H1 (cell line): Measurements from ENCODE around the gene TOP3A. TPM values are rescaled to one million over a fixed set of nuclear protein-coding genes. Genes with fewer than 3 reads are reported as not detected.
A peak's percentile ranks its signal among the peaks of the same experiment; 100 is the strongest.

Experiments used
- CTCF ChIA-PET: fragments of 300-600 bp; sonication (Branson Sonifier 250); formaldehyde crosslinking; loops from one replicate; lab custom pipeline; 2021; ENCODE audit not compliant: partially characterized antibody; lab: Charles Lee
- POLR2A ChIA-PET: fragments of 300-600 bp; sonication (Branson Sonifier 250); formaldehyde crosslinking; loops from one replicate; lab custom pipeline; 2021; ENCODE audit warnings: inconsistent platforms; ENCODE audit not compliant: partially characterized antibody; lab: Charles Lee
- DNase-seq, 2 experiments: peaks; one replicate each; pipeline versions ENCODE4 v3.0.0 to v3.0.0-alpha.2; 2010 to 2022; ENCODE audit warnings: low spot score in 2 of 2, low read depth in 1 of 2, mixed read lengths in 1 of 2
- FAIRE-seq: peaks from 2 replicates; lab custom pipeline; 2011; peaks lifted over from hg19 to GRCh38; lab: Jason Lieb, UNC
- H2AFZ ChIP-seq: 2 replicates; pipeline ENCODE4 v1.8.1; 2012; ENCODE audit warnings: low read length, inconsistent platforms
- H2AK5ac ChIP-seq: 2 replicates; pipeline ENCODE4 v1.6.1; 2013; ENCODE audit warnings: low read depth, low read length
- H2BK120ac ChIP-seq: replicated peaks from 2 replicates; pipeline ENCODE3; 2013; ENCODE audit warnings: low read depth, low read length, inconsistent platforms
- H2BK12ac ChIP-seq: 2 replicates; pipeline ENCODE4 v1.6.1; 2013; ENCODE audit warnings: low read depth, low read length
- H2BK15ac ChIP-seq: 2 replicates; pipeline ENCODE4 v1.6.1; 2013; ENCODE audit warnings: low read length
- H2BK20ac ChIP-seq: 2 replicates; pipeline ENCODE4 v1.6.1; 2013; ENCODE audit warnings: low read length
- H2BK5ac ChIP-seq: 2 replicates; pipeline ENCODE4 v1.6.1; 2013; ENCODE audit warnings: low read depth, low read length
- H3K14ac ChIP-seq: 2 replicates; pipeline ENCODE4 v1.6.1; 2013; ENCODE audit warnings: inconsistent platforms; ENCODE audit not compliant: insufficient read length
- H3K18ac ChIP-seq: 2 replicates; pipeline ENCODE4 v1.6.1; 2013; ENCODE audit warnings: low read length; ENCODE audit errors: extremely low read depth
- H3K23ac ChIP-seq: 2 replicates; pipeline ENCODE4 v1.6.1; 2013; ENCODE audit warnings: inconsistent platforms; ENCODE audit not compliant: insufficient read length
- H3K23me2 ChIP-seq: 2 replicates; pipeline ENCODE4 v1.6.1; 2013; ENCODE audit warnings: low read depth, low read length
- H3K27ac ChIP-seq: 2 replicates; pipeline ENCODE4 v1.6.1; 2011; ENCODE audit warnings: low read depth, low read length, inconsistent platforms
- H3K27me3 ChIP-seq, 4 experiments: replicated peaks in 1 of 4; 1 replicate in 1 of 4; 2 replicates in 3 of 4; pipeline versions ENCODE4 v1.6.1 to v1.8.1; 2011 to 2013; ENCODE audit warnings: low read length in 3 of 4, mild to moderate bottlenecking in 3 of 4, inconsistent platforms in 2 of 4, mixed read lengths in 2 of 4, moderate library complexity in 1 of 4; ENCODE audit not compliant: control insufficient read depth in 3 of 4, insufficient read depth in 3 of 4; ENCODE audit errors: extremely low read depth in 1 of 4
- H3K36me3 ChIP-seq, 4 experiments: 2 replicates each; pipeline versions ENCODE4 v1.6.1 to v1.8.1; 2011 to 2013; ENCODE audit warnings: mild to moderate bottlenecking in 4 of 4, low read length in 3 of 4, moderate library complexity in 2 of 4, control low read depth in 1 of 4, inconsistent platforms in 1 of 4; ENCODE audit not compliant: insufficient read depth in 4 of 4, control insufficient read depth in 2 of 4
- H3K4ac ChIP-seq: replicated peaks from 2 replicates; pipeline ENCODE3; 2013; ENCODE audit warnings: low read length, low read depth, mixed read lengths, inconsistent platforms; ENCODE audit not compliant: insufficient read length
- H3K4me1 ChIP-seq, 4 experiments: replicated peaks in 1 of 4; 1 replicate in 1 of 4; 2 replicates in 3 of 4; pipeline versions ENCODE4 v1.6.1 to v1.8.1; 2011 to 2013; ENCODE audit warnings: low read length in 3 of 4, inconsistent platforms in 2 of 4, mixed read lengths in 1 of 4; ENCODE audit not compliant: insufficient read depth in 4 of 4, control insufficient read depth in 3 of 4
- H3K4me2 ChIP-seq, 2 experiments: 2 replicates each; pipeline versions ENCODE4 v1.6.1 to v1.8.1; 2011 to 2013; ENCODE audit warnings: low read depth in 2 of 2, low read length in 2 of 2, control low read depth in 1 of 2, inconsistent platforms in 1 of 2, mild to moderate bottlenecking in 1 of 2; ENCODE audit not compliant: insufficient read depth in 1 of 2
- H3K4me3 ChIP-seq, 4 experiments: fragments of 200-600, 300-600 bp in 1 of 4; sonication (generic), shearing (Covaris generic), sonication (Bioruptor Twin) in 1 of 4; 2 replicates each; pipeline versions ENCODE4 v1.5.1 to v1.8.1; 2011 to 2016; ENCODE audit warnings: low read length in 4 of 4, low read depth in 3 of 4, control low read depth in 2 of 4, inconsistent platforms in 2 of 4, mild to moderate bottlenecking in 2 of 4, mixed read lengths in 1 of 4, moderate library complexity in 1 of 4; ENCODE audit not compliant: insufficient read depth in 2 of 4; ENCODE audit errors: extremely low read depth in 1 of 4
- H3K56ac ChIP-seq: replicated peaks from 2 replicates; pipeline ENCODE3; 2013; ENCODE audit warnings: low read depth, mild to moderate bottlenecking, mixed read lengths, low read length, inconsistent platforms; ENCODE audit not compliant: insufficient read length
- H3K79me1 ChIP-seq: 2 replicates; pipeline ENCODE4 v1.6.1; 2013; ENCODE audit warnings: low read depth, low read length, control low read depth
- H3K79me2 ChIP-seq, 2 experiments: 2 replicates each; pipeline versions ENCODE4 v1.6.1 to v1.8.1; 2012 to 2013; ENCODE audit warnings: low read length in 2 of 2, mild to moderate bottlenecking in 2 of 2, inconsistent platforms in 1 of 2; ENCODE audit not compliant: insufficient read depth in 2 of 2, control insufficient read depth in 1 of 2
- H3K9ac ChIP-seq, 4 experiments: replicated peaks in 1 of 4; 1 replicate in 1 of 4; 2 replicates in 3 of 4; pipeline versions ENCODE4 v1.6.1 to v1.8.1; 2011 to 2013; ENCODE audit warnings: low read depth in 3 of 4, low read length in 3 of 4, control low read depth in 2 of 4, mild to moderate bottlenecking in 2 of 4, moderate library complexity in 2 of 4, inconsistent platforms in 1 of 4; ENCODE audit errors: extremely low read depth in 1 of 4
- H3K9me3 ChIP-seq, 2 experiments: 2 replicates each; pipeline versions ENCODE4 v1.6.1 to v1.8.1; 2012 to 2013; ENCODE audit warnings: mild to moderate bottlenecking in 2 of 2, moderate library complexity in 2 of 2, control low read depth in 1 of 2, inconsistent platforms in 1 of 2, low read depth in 1 of 2, low read length in 1 of 2, mixed read lengths in 1 of 2; ENCODE audit not compliant: insufficient read depth in 2 of 2
- H4K20me1 ChIP-seq, 2 experiments: replicated peaks in 1 of 2; 2 replicates each; pipeline versions ENCODE3 to v1.8.1; 2011 to 2013; ENCODE audit warnings: inconsistent platforms in 2 of 2, low read length in 2 of 2, mild to moderate bottlenecking in 1 of 2; ENCODE audit not compliant: insufficient read depth in 2 of 2, control insufficient read depth in 1 of 2
- H4K5ac ChIP-seq: 2 replicates; pipeline ENCODE4 v1.6.1; 2013; ENCODE audit warnings: low read length, low read depth, mixed read lengths, inconsistent platforms; ENCODE audit not compliant: insufficient read length
- H4K8ac ChIP-seq: 2 replicates; pipeline ENCODE4 v1.8.0; 2013; ENCODE audit warnings: mild to moderate bottlenecking, moderate library complexity, low read length, inconsistent platforms; ENCODE audit not compliant: insufficient read depth; ENCODE audit errors: extremely low read depth
- H4K91ac ChIP-seq: replicated peaks from 2 replicates; pipeline ENCODE3; 2013; ENCODE audit warnings: low read length, mixed read lengths, inconsistent platforms; ENCODE audit not compliant: insufficient read length
- KDM5A ChIP-seq: fragments of 200-600 bp; IDR thresholded peaks from 2 replicates; pipeline ENCODE4 v1.7.1; 2012; ENCODE audit warnings: mild to moderate bottlenecking, low read length, inconsistent platforms, mixed read lengths
- MAX ChIP-seq: IDR thresholded peaks from 2 replicates; pipeline ENCODE4 v1.6.1; 2012; ENCODE audit warnings: inconsistent platforms
- SIX5 ChIP-seq: IDR thresholded peaks from 2 replicates; pipeline ENCODE4 v1.6.1; 2011; ENCODE audit warnings: mild to moderate bottlenecking, low read depth, low read length
- SP1 ChIP-seq: IDR thresholded peaks from 2 replicates; pipeline ENCODE4 v1.6.1; 2011; ENCODE audit warnings: low read depth, low read length
- SP2 ChIP-seq: IDR thresholded peaks from 2 replicates; pipeline ENCODE4 v1.6.1; 2012; ENCODE audit warnings: mild to moderate bottlenecking, low read length, inconsistent platforms
- WGBS, 2 experiments: shearing (Covaris generic) in 1 of 2; methylation state at CpG; one replicate each; pipeline versions ENCODE4 v1.1.6 to v1.1.7; 2013 to 2015; ENCODE audit warnings: low lambda C conversion rate in 2 of 2, mixed read lengths in 2 of 2, inconsistent platforms in 1 of 2, low coverage in 1 of 2, missing lambda C conversion rate in 1 of 2; ENCODE audit not compliant: insufficient replicate concordance in 2 of 2, insufficient coverage in 1 of 2, insufficient read length in 1 of 2; ENCODE audit errors: extremely low coverage in 1 of 2, missing lambda C conversion rate in 1 of 2; 5-methylcytosine and 5-hydroxymethylcytosine counted together
- polyA plus RNA-seq, 7 experiments: library from polyadenylated mRNA; depleted of rRNA in 3 of 7; stranded (reverse) in 5 of 7; unstranded in 2 of 7; fragments of >200 nt in 5 of 7; fragments of 200-250 nt in 2 of 7; gene quantifications; 1 replicate in 5 of 7; 2 replicates in 1 of 7; 4 replicates in 1 of 7; pipeline versions ENCODE4 v1.2.1 to v1.2.3, GENCODE V29; 2011 to 2013; ENCODE audit warnings: missing spikeins in 2 of 7, mixed read lengths in 2 of 7
- total RNA-seq: library from RNA; stranded (reverse); fragmentation: NEBNext Ultra II Directional; extraction: Animal tissue kit (Norgen Biotek cat#: 25700); gene quantifications from 2 replicates; pipeline ENCODE4 v1.2.1, GENCODE V29; 2021

The TOP3A gene
- total and polyA plus RNA-seq, 2 of the 8 experiments (the other 6 are each of a cell fraction or from before 2014, with no cell fraction given) = 23.4 to 54.3 TPM

DNA sequence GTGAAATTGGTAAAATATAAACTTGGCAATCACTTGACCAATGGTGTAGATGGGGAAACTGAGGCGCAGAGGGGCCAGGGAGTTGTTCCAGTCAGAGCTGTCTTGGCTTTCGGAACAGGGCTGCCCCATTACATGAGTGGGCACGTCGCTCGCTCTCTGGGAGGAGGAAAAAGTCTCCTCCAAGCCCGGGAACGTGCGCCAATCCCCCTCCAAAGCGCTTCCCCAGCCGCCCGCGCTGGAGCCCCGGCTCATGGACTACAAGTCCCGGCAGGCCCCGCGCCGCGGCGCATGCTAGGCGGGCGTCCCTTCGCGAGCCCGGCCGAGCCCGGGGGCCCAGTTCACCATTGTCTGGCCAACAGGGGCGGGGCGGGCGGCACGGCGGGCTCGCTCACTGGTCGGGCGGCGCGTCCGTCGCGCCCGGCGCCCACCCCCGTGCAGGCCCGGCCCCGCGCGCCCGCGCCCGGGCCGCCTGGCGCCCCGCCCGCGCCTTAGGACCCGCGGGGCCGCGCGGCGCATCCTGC is 89.6 kb downstream of the TOP3A start, which contains the start of gene LLGL1:
TSS of gene LLGL1 (plus strand) at position 515 of the 521 bp plus-strand sequence. CDS start 48 bp downstream, outside the sequence.
- TF ChIP-seq SP1 (0 out of 2 replicates have a peak, but pooled peaks have one; percentile 50), KDM5A (no peak), SIX5 (peak; percentile 53), SP2 (peak; percentile 14; the same call in 1 of the 2 replicates), MAX (peak; percentile 54; the same call in 1 of the 2 replicates)
- H3K4me2 ChIP-seq = peak within 1 kb of the TSS; percentile 95 to 100
- peak within 1 kb of the TSS; percentile 80 for H3K18ac ChIP-seq
- peak within 1 kb of the TSS; percentile 96 for H3K56ac ChIP-seq
- peak within 1 kb of the TSS; percentile 77 for H2BK12ac ChIP-seq
- no peaks in the 10 kb centered on the region for H3K27me3 ChIP-seq
- peak within 1 kb of the TSS; percentile 99 for H4K91ac ChIP-seq
- H2AFZ ChIP-seq = peak within 1 kb of the TSS; percentile 73
- H4K20me1 ChIP-seq = peaks cover 11 to 22% of the 10 kb centered on the region in 2 experiments
- peak within 1 kb of the TSS; percentile 98 for H3K4ac ChIP-seq
- H3K36me3 ChIP-seq = no peaks in the 10 kb centered on the region
- H3K23ac ChIP-seq = peak within 1 kb of the TSS; percentile 3
- peak within 1 kb of the TSS; percentile 75; the same call in 1 of the 2 replicates for H2AK5ac ChIP-seq
- peaks cover 0 to 18% (median 10%) of the 10 kb centered on the region in 4 experiments; a peak in 6 of 7 replicates for H3K4me1 ChIP-seq
- H3K4me3 ChIP-seq = peak within 1 kb of the TSS; percentile 83 to 98 (median 87)
- peak within 1 kb of the TSS; percentile 96 for H4K8ac ChIP-seq
- peaks cover 37% of the 10 kb centered on the region for H3K79me1 ChIP-seq
- CTCF ChIA-PET = interaction anchor here (0.6 to 8.4 kb wide), 5 partner anchors 9 to 96 kb away, joined by 3 to 76 read pairs (median 4); no protein-coding TSS in a partner anchor
- H2BK15ac ChIP-seq = peak within 1 kb of the TSS; percentile 100; the same call in 1 of the 2 replicates
- H3K27ac ChIP-seq = peak within 1 kb of the TSS; percentile 97
- H3K9me3 ChIP-seq = no peaks in the 10 kb centered on the region
- peak within 1 kb of the TSS; percentile 53 for H3K14ac ChIP-seq
- H2BK120ac ChIP-seq = peak within 1 kb of the TSS; percentile 97
- peak; percentile 85 to 96 for DNase-seq
- no peak for FAIRE-seq
- H4K5ac ChIP-seq = peak within 1 kb of the TSS; percentile 99
- H2BK20ac ChIP-seq = peak within 1 kb of the TSS; percentile 86; the same call in 1 of the 2 replicates
- POLR2A ChIA-PET = interaction anchor here (0.6 to 2.8 kb wide), 23 partner anchors 10 to 95 kb away, joined by 3 to 22 read pairs (median 5); partner anchors contain the start of genes ALKBH5, MIEF2 and TOP3A
- WGBS, 2 experiments = 3% methylated on average over 14 of the region's 60 CpGs; no CpG with 5 or more reads in 1 of the 2 experiments
- peaks cover 8 to 44% of the 10 kb centered on the region in 2 experiments for H3K79me2 ChIP-seq
- peak within 1 kb of the TSS; percentile 77 to 91 (median 88) for H3K9ac ChIP-seq
- H2BK5ac ChIP-seq = peak within 1 kb of the TSS; percentile 96
- peaks cover 13% of the 10 kb centered on the region for H3K23me2 ChIP-seq
